ENCODE measurements around the gene KIAA0753. TPM values are rescaled to one million over a fixed set of nuclear protein-coding genes. Genes with fewer than 3 reads are reported as not detected.
A peak's percentile ranks its signal among the peaks of the same experiment; 100 is the strongest.

The KIAA0753 gene
- total and polyA plus RNA-seq, 2 donors from 2014 or later = 4.2 to 21.8 TPM

- Histone ChIP-seq H3K4me1 (ENCODE audit: control insufficient read depth in 2 of 3, insufficient read depth in 2 of 3, low read depth in 1 of 3, low read length in 3 of 3) (peaks cover 0 to 7% (median 0%) of the 10 kb centered on the region in 3 donors), H3K36me3 (ENCODE audit: control insufficient read depth in 2 of 3, insufficient read depth in 3 of 3, low read length in 3 of 3) (peaks cover 5 to 24% (median 20%) of the 10 kb centered on the region in 3 donors), H3K27me3 (ENCODE audit: control insufficient read depth, insufficient read depth, low read length) (no peaks in the 10 kb centered on the region), H3K9me3 (ENCODE audit: control insufficient read depth in 2 of 3, insufficient read depth in 1 of 3, low read length in 3 of 3) (no peaks in the 10 kb centered on the region), H3K4me3 (ENCODE audit: low read length in 3 of 3) (no peak overlapping the region), H3K27ac (ENCODE audit: low read depth in 2 of 2, low read length in 2 of 2) (no peak overlapping the region), H3K9ac (ENCODE audit: low read length in 3 of 3) (no peak overlapping the region)
- intact Hi-C loops (cut with DNase I) = no loop called here
- TF ChIP-seq CTCF (IDR thresholded peaks at IDR 0.05; ENCODE audit: borderline replicate concordance, extremely low read depth, insufficient read depth) = no peak
- FAIRE-seq = no peak
- DNase-seq = no peak
These were observed 38.4 kb downstream of the KIAA0753 start for GRCh38 chr17:6602141-6602540.

GRCh38 chr17:6599364-6599763 is 41.1 kb downstream of the KIAA0753 start:
- peak in 1 of 5 donors; percentile 29 for DNase-seq
- no peak for TF ChIP-seq CTCF (IDR thresholded peaks at IDR 0.05; ENCODE audit: borderline replicate concordance, extremely low read depth, insufficient read depth)
- H3K36me3 ChIP-seq (ENCODE audit: control insufficient read depth in 2 of 3, insufficient read depth in 3 of 3, low read length in 3 of 3) = peaks cover 4 to 17% (median 12%) of the 10 kb centered on the region in 3 donors
- no peak for FAIRE-seq
- H3K27ac ChIP-seq (ENCODE audit: low read depth in 2 of 2, low read length in 2 of 2) = no peak overlapping the region
- H3K9ac ChIP-seq (ENCODE audit: low read length in 3 of 3) = no peak overlapping the region
- intact Hi-C loops (cut with DNase I) = no loop called here
- no peak overlapping the region for H3K4me3 ChIP-seq (ENCODE audit: low read length in 3 of 3)
- H3K27me3 ChIP-seq (ENCODE audit: control insufficient read depth, insufficient read depth, low read length) = no peaks in the 10 kb centered on the region
- peaks cover 0 to 7% (median 0%) of the 10 kb centered on the region in 3 donors for H3K4me1 ChIP-seq (ENCODE audit: control insufficient read depth in 2 of 3, insufficient read depth in 2 of 3, low read depth in 1 of 3, low read length in 3 of 3)
- H3K9me3 ChIP-seq (ENCODE audit: control insufficient read depth in 2 of 3, insufficient read depth in 1 of 3, low read length in 3 of 3) = no peaks in the 10 kb centered on the region

GRCh38 chr17:6597727-6598126 is 42.8 kb downstream of the KIAA0753 start:
- H3K36me3 ChIP-seq (ENCODE audit: control insufficient read depth in 2 of 3, insufficient read depth in 3 of 3, low read length in 3 of 3) = peaks cover 2 to 18% (median 12%) of the 10 kb centered on the region in 3 donors
- H3K9me3 ChIP-seq (ENCODE audit: control insufficient read depth in 2 of 3, insufficient read depth in 1 of 3, low read length in 3 of 3) = no peaks in the 10 kb centered on the region
- TF ChIP-seq CTCF (IDR thresholded peaks at IDR 0.05; ENCODE audit: borderline replicate concordance, extremely low read depth, insufficient read depth) = no peak
- peaks cover 0 to 7% (median 0%) of the 10 kb centered on the region in 3 donors for H3K4me1 ChIP-seq (ENCODE audit: control insufficient read depth in 2 of 3, insufficient read depth in 2 of 3, low read depth in 1 of 3, low read length in 3 of 3)
- no peak for FAIRE-seq
- H3K27ac ChIP-seq (ENCODE audit: low read depth in 2 of 2, low read length in 2 of 2) = no peak overlapping the region
- intact Hi-C loops (cut with DNase I) = no loop called here
- H3K9ac ChIP-seq (ENCODE audit: low read length in 3 of 3) = no peak overlapping the region
- DNase-seq = no peak
- no peaks in the 10 kb centered on the region for H3K27me3 ChIP-seq (ENCODE audit: control insufficient read depth, insufficient read depth, low read length)
- H3K4me3 ChIP-seq (ENCODE audit: low read length in 3 of 3) = no peak overlapping the region

GRCh38 chr17:6596941-6597340 is 43.6 kb downstream of the KIAA0753 start:
- Histone ChIP-seq H3K9ac (ENCODE audit: low read length in 3 of 3) (no peak overlapping the region), H3K27ac (ENCODE audit: low read depth in 2 of 2, low read length in 2 of 2) (no peak overlapping the region), H3K27me3 (ENCODE audit: control insufficient read depth, insufficient read depth, low read length) (no peaks in the 10 kb centered on the region), H3K9me3 (ENCODE audit: control insufficient read depth in 2 of 3, insufficient read depth in 1 of 3, low read length in 3 of 3) (no peaks in the 10 kb centered on the region), H3K36me3 (ENCODE audit: control insufficient read depth in 2 of 3, insufficient read depth in 3 of 3, low read length in 3 of 3) (peaks cover 2 to 15% (median 12%) of the 10 kb centered on the region in 3 donors), H3K4me3 (ENCODE audit: low read length in 3 of 3) (no peak overlapping the region), H3K4me1 (ENCODE audit: control insufficient read depth in 2 of 3, insufficient read depth in 2 of 3, low read depth in 1 of 3, low read length in 3 of 3) (peaks cover 0 to 7% (median 0%) of the 10 kb centered on the region in 3 donors)
- TF ChIP-seq CTCF (IDR thresholded peaks at IDR 0.05; ENCODE audit: borderline replicate concordance, extremely low read depth, insufficient read depth) = no peak
- intact Hi-C loops (cut with DNase I) = no loop called here
- DNase-seq = no peak
- FAIRE-seq = no peak

Data from kidney (tissue), 14 donors.